Astrocyte of the hippocampus (primary cell): ENCODE measurements around the gene TBC1D24.
"Not testable (repeated sequence)": the region's sequence is repeated elsewhere in the genome, so short reads cannot be mapped to it uniquely, and the experiment has no call there.

ENCODE experiments used
- DNase-seq: peaks from one replicate; pipeline ENCODE4 v3.0.0; 2011; ENCODE audit warnings: low read depth, low spot score

The TBC1D24 gene

DNA sequence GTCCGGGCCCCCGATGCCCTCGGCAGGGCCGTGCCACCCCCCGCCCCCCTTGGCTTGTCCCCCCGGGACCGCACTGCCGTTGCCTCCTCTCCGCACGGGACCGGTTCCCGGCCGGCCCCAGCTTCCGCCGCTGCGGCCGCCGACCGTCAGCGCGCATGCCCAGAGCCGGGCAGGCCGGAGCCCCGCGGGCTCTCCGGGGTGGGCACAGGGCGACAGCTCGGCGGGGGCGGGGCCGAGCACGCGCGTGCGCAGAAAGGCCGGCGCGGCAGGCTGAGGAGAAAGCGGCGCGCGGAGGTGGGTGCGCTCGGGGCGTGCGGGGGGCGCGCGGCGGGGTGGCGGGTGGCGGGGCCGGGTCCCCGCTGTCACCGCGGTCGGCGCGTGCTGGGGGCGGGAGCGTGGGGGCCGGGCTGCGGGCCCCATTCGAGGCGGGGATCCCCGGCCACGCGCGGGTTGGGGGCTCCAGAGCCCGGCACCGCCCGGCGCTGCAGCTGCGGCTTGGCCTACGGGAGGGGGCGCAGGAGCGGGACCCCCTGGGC, at the start of gene TBC1D24:
TSS of gene TBC1D24 (plus strand) at position 251 of the 536 bp plus-strand sequence. CDS start 21,022 bp downstream, outside the sequence.
- peak; percentile 95 for DNase-seq

DNA sequence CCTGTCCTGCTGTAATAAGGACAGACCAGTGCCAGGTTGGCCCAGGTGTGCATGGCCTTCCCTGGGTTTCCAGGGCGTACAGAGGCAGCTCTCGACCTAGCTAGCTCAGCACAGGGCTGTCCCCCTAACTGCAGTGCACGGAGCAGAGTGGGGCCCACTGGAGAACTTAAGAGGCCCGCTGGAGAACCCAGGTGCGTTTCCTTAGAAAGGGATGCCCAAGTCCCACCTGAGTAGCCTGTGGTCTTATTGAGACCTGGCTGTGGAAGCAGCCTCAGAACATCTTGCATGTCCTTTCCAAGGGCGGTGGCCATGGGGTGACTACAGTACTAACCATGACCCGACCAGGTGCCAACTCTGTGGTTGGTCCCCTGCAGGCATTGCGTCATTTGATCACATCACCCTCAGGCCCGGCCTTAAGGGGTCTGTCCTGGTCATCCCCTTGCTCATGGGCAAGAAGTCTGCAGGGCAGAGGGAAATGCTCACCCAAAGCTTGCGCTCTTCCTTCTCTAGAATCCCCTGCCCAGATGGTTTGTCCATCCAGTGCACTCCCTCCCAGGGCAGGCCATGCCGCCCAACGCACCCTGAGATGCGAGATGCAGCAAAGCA, 49.0 kb upstream of the TBC1D24 start:
- no peak for DNase-seq

GRCh38 chr16:2426941-2427361, 48.0 kb upstream of the TBC1D24 start:
- no peak for DNase-seq

- no peak for DNase-seq
Measured at GRCh38 chr16:2427526-2427925, 47.4 kb upstream of the TBC1D24 start.

- peak; percentile 60 for DNase-seq
Measured at GRCh38 chr16:2428051-2428783, 46.7 kb upstream of the TBC1D24 start.

DNA sequence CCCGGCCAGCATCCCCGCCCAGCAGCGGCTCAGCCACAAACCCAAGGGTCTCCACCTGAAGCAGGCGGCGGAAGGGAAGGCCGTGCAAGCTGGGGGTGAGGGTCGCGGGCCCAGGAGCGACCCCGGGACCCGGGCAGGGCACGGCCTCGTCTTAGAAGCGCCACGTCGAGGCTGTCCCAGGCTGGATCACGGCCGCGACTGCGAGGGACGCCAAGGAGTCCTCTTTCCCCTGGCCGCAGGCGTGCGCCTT, 46.2 kb upstream of the TBC1D24 start:
- DNase-seq, result no peak

GRCh38 chr16:2429034-2429770, 45.7 kb upstream of the TBC1D24 start, which contains the start of gene CCNF:
Gene CCNF, plus strand, starts transcription at chr16:2429447. Its CDS starts 35 bp downstream, at chr16:2429482.
- peak; percentile 99 for DNase-seq

GRCh38 chr16:2429771-2430663, 44.9 kb upstream of the TBC1D24 start:
- peak; percentile 42 for DNase-seq

- no peak for DNase-seq
Measured at GRCh38 chr16:2432286-2432685, 42.6 kb upstream of the TBC1D24 start.

GRCh38 chr16:2432801-2433505, 42.0 kb upstream of the TBC1D24 start:
- DNase-seq, result no peak

- not testable (repeated sequence) for DNase-seq
Measured at GRCh38 chr16:2435236-2435635, 39.7 kb upstream of the TBC1D24 start.

GRCh38 chr16:2436110-2436509, 38.8 kb upstream of the TBC1D24 start:
- no peak for DNase-seq

GRCh38 chr16:2437032-2437790, 37.7 kb upstream of the TBC1D24 start:
- no peak for DNase-seq

GRCh38 chr16:2438121-2438520, 36.8 kb upstream of the TBC1D24 start:
- DNase-seq, result no peak

DNA sequence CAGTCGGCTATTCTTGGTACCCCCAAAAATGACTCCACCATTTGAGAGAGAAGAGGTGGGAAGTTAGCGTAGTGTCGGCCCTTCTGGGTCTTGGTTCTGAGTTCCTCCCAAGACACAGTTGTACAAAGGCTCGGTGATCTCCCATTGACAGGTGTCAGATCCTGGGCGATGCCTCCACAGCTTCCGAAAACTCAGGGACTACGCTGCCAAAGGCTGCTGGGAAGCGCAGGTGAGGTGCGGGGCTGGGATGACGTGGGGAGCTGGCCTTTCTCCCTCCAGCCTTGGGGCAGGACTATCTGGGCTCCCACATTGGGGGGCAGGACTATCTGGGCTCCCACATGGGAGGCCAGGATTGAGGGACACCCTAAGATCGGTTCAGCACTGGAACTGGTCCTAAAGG, 35.3 kb upstream of the TBC1D24 start:
- DNase-seq, result no peak

- DNase-seq, result not testable (repeated sequence)
Measured at GRCh38 chr16:2441143-2441804, 33.7 kb upstream of the TBC1D24 start.

- no peak for DNase-seq
Measured at GRCh38 chr16:2443555-2443954, 31.4 kb upstream of the TBC1D24 start.

DNA sequence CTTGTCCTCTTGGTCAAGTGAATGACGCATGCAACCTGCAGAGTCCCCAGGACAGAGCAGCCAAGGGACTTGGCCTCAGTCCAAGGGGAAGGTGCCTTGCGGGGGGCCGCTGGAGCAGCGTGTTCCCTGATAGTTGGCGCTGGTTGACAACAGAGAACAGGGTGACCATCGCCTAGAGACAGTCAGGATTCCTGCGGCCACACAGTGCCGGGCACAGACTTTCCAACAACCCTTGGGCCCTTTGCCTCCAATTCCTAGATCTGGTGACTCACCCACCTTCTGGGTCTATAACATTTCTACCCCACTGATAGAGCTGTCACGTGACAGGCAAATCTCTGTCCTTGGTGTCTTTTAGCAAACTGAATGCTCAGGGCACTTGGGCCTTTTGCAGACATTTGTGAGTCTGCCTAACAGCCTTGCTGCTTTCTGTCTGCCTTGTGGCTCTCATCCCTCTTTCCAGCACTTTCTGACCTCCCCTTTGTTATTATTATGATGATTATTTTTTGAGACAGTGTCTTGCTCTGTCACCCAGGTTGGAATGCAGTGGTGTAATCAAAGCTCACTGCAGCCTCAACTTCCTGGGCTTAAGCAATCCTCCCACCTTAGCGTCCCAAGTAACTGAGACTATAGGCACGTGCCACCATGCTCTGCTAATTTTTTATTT, 26.9 kb upstream of the TBC1D24 start:
- no peak for DNase-seq

DNA sequence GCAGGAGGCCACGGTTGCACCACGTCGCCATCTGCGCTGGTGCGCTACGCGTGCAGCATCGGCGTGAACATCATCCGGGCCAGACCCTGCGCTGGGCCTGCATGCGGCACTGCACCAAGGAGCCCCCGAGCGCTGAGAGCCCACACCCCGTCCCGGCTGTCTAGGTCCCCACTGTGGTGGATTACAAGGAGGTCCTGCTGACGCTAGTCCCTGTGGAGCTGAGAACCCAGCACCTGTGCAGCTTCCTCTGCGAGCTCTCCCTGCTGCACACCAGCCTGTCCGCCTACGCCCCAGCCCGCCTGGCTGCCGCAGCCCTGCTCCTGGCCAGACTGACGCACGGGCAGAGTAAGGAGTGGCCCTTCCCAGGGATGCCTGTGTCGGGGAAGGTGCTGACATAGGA, 25.8 kb upstream of the TBC1D24 start:
- DNase-seq, result no peak
